OCI-LY3 (cell line): ENCODE measurements around the gene AHRR.

Experiments used
- EZH2phosphoT487 ChIP-seq: fragments of 200-600 bp; shearing (Covaris generic); IDR thresholded peaks from 2 replicates; pipeline ENCODE4 v1.6.1; 2018; ENCODE audit warnings: antibody characterized with exemption, mixed run types, low read depth
- TF ChIP-seq, protein P1 (sequence below): fragments of 200-600, 300-600 bp; sonication (generic); IDR thresholded peaks from 2 replicates; pipeline ENCODE4 v1.5.1; 2014; ENCODE audit warnings: antibody characterized with exemption, low read length, low read depth

DNA sequence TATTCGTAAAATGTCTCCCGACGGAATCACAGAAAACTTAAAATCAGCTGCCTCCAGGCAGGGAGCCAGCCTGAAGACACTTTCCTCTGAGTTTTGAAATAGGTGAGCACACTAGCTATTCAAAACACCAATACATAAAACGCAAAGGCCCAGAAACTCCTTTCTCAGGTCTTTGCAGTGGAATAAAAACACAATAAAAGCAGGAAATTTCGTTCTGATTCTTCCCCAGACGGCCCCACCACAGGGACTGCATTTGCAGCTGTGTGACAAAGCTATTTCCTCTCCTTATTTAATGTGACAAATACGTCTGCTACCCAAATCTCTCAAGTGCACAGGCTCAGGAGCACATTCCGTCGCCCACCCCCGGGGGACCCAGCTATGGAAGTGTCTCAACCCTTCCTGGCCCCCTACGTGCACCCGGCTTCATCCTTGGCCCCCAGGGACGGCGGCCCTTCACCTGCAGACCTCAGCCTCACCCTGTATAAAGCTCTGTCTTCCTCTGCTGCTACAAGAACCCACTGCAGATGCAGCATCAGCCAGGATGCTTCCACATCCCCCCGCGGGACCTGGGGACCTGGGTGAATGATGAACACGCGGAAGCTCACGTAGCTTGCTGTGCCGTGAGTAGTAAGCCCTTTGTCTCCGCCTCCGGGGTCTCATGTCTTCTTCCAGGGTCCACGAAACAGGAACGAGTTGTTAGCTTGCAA is 24.9 kb downstream of the AHRR start:
- TF ChIP-seq, protein P1, sequence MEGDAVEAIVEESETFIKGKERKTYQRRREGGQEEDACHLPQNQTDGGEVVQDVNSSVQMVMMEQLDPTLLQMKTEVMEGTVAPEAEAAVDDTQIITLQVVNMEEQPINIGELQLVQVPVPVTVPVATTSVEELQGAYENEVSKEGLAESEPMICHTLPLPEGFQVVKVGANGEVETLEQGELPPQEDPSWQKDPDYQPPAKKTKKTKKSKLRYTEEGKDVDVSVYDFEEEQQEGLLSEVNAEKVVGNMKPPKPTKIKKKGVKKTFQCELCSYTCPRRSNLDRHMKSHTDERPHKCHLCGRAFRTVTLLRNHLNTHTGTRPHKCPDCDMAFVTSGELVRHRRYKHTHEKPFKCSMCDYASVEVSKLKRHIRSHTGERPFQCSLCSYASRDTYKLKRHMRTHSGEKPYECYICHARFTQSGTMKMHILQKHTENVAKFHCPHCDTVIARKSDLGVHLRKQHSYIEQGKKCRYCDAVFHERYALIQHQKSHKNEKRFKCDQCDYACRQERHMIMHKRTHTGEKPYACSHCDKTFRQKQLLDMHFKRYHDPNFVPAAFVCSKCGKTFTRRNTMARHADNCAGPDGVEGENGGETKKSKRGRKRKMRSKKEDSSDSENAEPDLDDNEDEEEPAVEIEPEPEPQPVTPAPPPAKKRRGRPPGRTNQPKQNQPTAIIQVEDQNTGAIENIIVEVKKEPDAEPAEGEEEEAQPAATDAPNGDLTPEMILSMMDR: no peak
- no peak for TF ChIP-seq EZH2phosphoT487
